CD4-positive, CD25-positive, alpha-beta regulatory T cell (primary cell): ENCODE measurements around the gene MTHFR. TPM values are rescaled to one million over a fixed set of nuclear protein-coding genes. Genes with fewer than 3 reads are reported as not detected.

Experiments
- ATAC-seq, 2 donors: fragments of 150-1000 bp; cut with Tn5 transposase; one replicate each; pipeline ENCODE4 v1.10.0; 2021; ENCODE audit warnings: low read depth in 2 of 2, moderate number of reproducible peaks in 2 of 2, moderate library complexity in 1 of 2
- DNase-seq, 3 donors: peaks; one replicate each; pipeline versions ENCODE4 v3.0.0 to v3.0.0-alpha.2; 2012 to 2022; ENCODE audit warnings: mixed read lengths in 1 of 3
- H3K27ac ChIP-seq: one replicate; pipeline ENCODE4 v1.7.0; 2013; ENCODE audit warnings: mild to moderate bottlenecking, low read length; ENCODE audit not compliant: insufficient read depth, poor library complexity, severe bottlenecking
- H3K27me3 ChIP-seq: one replicate; pipeline ENCODE4 v1.7.0; 2013; ENCODE audit warnings: low read length; ENCODE audit not compliant: control insufficient read depth, insufficient read depth
- H3K36me3 ChIP-seq: one replicate; pipeline ENCODE4 v1.7.0; 2013; ENCODE audit warnings: mild to moderate bottlenecking, low read length, moderate library complexity; ENCODE audit not compliant: control insufficient read depth, insufficient read depth
- H3K4me1 ChIP-seq: 2 replicates; pipeline ENCODE4 v1.7.0; 2013; ENCODE audit warnings: mild to moderate bottlenecking, low read length; ENCODE audit not compliant: insufficient read depth, control insufficient read depth, poor library complexity, severe bottlenecking
- H3K4me3 ChIP-seq: one replicate; pipeline ENCODE4 v1.7.0; 2013; ENCODE audit warnings: low read depth, mild to moderate bottlenecking, low read length, moderate library complexity
- H3K9me3 ChIP-seq, 2 experiments: 1 replicate in 1 of 2; 2 replicates in 1 of 2; pipeline ENCODE4 v1.7.0; 2013; ENCODE audit warnings: low read length in 2 of 2, mild to moderate bottlenecking in 1 of 2, moderate library complexity in 1 of 2; ENCODE audit not compliant: control insufficient read depth in 2 of 2
- H3K27ac Mint-ChIP-seq, 3 donors: one replicate each; pipeline ENCODE4 v1.8.0; 2020 to 2022; ENCODE audit warnings: mild to moderate bottlenecking in 3 of 3, mixed read lengths in 3 of 3, moderate library complexity in 2 of 3
- H3K27me3 Mint-ChIP-seq: one replicate; pipeline ENCODE4 v1.8.0; 2022; ENCODE audit warnings: mild to moderate bottlenecking, mixed read lengths
- H3K36me3 Mint-ChIP-seq: one replicate; pipeline ENCODE4 v1.8.0; 2020; ENCODE audit warnings: mixed read lengths
- H3K4me1 Mint-ChIP-seq, 4 donors: one replicate each; pipeline ENCODE4 v1.8.0; 2020 to 2022; ENCODE audit warnings: mixed read lengths in 4 of 4, mild to moderate bottlenecking in 1 of 4
- H3K4me3 Mint-ChIP-seq, 4 donors: one replicate each; pipeline ENCODE4 v1.8.0; 2020 to 2022; ENCODE audit warnings: mild to moderate bottlenecking in 4 of 4, mixed read lengths in 4 of 4, moderate library complexity in 3 of 4
- H3K9me3 Mint-ChIP-seq, 7 donors: one replicate each; pipeline ENCODE4 v1.8.0; 2020 to 2022; ENCODE audit warnings: mixed read lengths in 7 of 7, mild to moderate bottlenecking in 3 of 7, moderate library complexity in 2 of 7
- polyA plus RNA-seq, 4 donors: library from polyadenylated mRNA; unstranded; fragments of 300-500 nt; fragmentation: Illumina TruSeq; gene quantifications; one replicate each; pipeline ENCODE4 v1.2.3, GENCODE V29; 2021
- total RNA-seq: library from RNA; stranded (reverse); gene quantifications from one replicate; pipeline ENCODE4 v1.2.3, GENCODE V29; 2022

The MTHFR gene
- total and polyA plus RNA-seq, 5 donors from 2014 or later = 5.6 to 35.0 (median 6.6) TPM

DNA sequence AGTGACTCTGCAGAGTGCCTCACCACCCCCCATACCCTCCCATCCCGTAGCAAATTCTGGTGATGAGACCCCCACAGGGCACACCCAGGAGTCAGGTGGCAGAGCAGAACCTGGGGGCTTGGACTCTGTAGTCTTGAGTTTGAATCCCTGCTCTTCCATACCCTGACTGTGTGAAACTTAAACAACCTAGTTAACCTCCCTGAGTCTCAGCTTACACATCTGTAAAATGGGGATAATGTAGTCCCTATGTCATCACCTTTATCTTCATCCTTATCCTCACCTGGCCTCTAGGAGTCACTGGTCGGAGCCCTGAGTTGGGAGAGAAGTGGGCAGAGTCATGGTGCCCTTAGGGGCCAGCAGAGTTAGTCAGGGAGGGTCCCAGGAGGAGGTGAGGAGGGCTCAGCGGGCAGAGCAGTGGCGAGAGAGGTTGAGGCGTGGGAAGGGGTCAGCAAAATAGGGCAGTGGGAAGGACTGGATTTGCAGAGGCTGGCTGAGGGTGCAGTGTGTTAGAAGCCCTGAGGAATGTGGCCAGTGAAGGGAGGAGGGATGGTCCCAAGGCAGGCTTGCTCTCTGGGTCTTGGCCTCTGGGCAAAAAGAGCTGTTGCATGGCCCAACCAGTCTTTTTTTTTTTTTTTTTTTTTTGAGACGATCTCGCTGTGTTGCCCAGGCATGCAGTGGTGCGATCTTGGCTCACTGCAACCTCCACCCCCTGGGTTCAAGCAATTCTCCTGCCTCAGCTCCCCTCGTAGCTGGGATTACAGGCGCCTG, 25.2 kb downstream of the MTHFR start:
- no peaks in the 10 kb centered on the region for H3K36me3 ChIP-seq

DNA sequence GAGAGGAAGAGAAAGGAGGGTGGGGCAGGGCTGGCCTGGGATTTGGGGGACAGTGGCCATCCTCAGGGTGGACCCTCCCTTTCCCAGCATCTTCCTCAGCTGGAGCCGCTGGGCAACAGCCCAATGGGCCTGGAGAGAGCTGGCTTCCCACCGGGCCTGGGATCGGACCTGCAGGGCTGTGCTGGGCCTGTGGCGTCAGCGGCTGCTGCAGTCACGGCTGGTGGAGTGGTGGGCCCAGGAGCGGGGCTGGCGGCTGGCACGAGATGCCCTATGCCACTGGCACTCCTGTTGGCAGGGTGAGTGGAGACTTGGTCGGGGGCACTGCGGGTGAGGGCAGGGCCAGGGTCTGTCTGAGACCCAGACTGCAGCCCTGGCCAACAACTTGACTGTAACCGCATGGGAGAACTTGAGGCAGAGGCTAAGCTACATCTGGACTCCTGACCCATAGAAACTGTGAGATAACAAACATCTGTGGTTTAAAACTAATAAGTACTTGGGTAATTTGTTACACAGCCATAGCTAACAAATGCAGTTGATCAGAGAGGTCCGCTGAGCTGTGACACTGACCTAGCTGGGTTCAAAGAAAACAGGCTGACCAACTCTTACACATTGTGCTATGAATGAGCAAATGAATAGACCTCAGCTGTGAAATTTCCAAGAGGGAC, 25.9 kb downstream of the MTHFR start:
- H3K27me3 ChIP-seq = no peaks in the 10 kb centered on the region
- Mint-ChIP-seq H3K27ac (no peak overlapping the region), H3K4me3 (no peak overlapping the region), H3K9me3 (no peaks in the 10 kb centered on the region), H3K4me1 (peaks cover 0 to 7% (median 0%) of the 10 kb centered on the region in 4 donors), H3K27me3 (peaks cover 10% of the 10 kb centered on the region), H3K36me3 (no peaks in the 10 kb centered on the region)
- H3K9me3 ChIP-seq = no peaks in the 10 kb centered on the region
- no peak overlapping the region for H3K4me3 ChIP-seq
- no peak for DNase-seq
- ATAC-seq = no peak
- H3K36me3 ChIP-seq = no peaks in the 10 kb centered on the region
- peaks cover 5% of the 10 kb centered on the region for H3K4me1 ChIP-seq
- H3K27ac ChIP-seq = no peak overlapping the region

More for the DNA sequence above, 25.2 kb downstream of the MTHFR start:
- H3K36me3 Mint-ChIP-seq = no peaks in the 10 kb centered on the region
- no peak overlapping the region for H3K4me3 Mint-ChIP-seq
- peaks cover 12% of the 10 kb centered on the region for H3K4me1 ChIP-seq
- H3K4me1 Mint-ChIP-seq = peaks cover 0 to 10% (median 0%) of the 10 kb centered on the region in 4 donors
- DNase-seq (no peak), ATAC-seq (no peak)
- H3K27ac ChIP-seq = no peak overlapping the region
- H3K27me3 Mint-ChIP-seq = peaks cover 10% of the 10 kb centered on the region
- no peaks in the 10 kb centered on the region for H3K9me3 ChIP-seq
- H3K27ac Mint-ChIP-seq = peak overlapping the region in 1 of 3 donors; percentile 14
- H3K4me3 ChIP-seq = no peak overlapping the region
- no peaks in the 10 kb centered on the region for H3K9me3 Mint-ChIP-seq
- no peaks in the 10 kb centered on the region for H3K27me3 ChIP-seq

DNA sequence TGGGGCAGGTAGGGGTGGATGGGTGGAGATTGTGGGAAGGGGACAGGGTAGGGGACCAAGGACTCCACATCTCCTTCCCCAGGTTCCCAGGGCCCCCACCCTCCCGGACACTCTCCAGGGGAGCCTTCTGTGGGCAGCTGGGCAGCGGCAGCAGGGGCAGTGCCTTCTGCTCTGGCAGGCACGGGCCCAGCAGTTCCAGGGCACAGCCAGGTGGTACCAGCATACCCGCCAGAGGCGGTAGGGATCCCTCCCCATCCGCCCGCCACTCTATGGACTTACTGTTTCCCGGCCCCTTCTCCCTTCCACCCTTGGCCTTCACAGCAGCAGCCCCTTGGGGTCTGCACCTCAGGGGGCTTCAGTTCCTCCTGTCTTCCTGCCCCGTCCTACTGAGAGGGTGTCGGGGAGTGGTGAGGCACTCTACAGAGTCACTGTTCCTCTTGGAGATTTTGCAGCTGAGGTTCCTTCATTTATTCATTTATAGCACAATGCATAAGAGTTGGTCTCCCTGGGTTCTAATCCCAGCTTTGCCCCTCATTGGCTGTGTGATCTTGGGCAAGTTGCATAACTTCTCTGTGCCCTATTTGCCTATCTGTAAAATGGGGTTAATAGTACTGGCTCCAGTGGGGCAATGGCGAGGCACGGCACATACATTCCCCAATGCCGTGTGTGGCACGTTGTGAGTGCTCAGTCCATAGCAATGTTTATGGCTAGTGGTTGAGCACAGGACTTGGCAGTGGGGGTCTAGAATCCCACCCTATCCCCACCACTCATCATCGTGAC, 26.7 kb downstream of the MTHFR start:
- Histone ChIP-seq H3K4me1 (no peaks in the 10 kb centered on the region), H3K27ac (no peak overlapping the region), H3K36me3 (no peaks in the 10 kb centered on the region), H3K4me3 (no peak overlapping the region), H3K27me3 (no peaks in the 10 kb centered on the region), H3K9me3 (no peaks in the 10 kb centered on the region)
- Mint-ChIP-seq H3K27ac (no peak overlapping the region), H3K9me3 (no peaks in the 10 kb centered on the region), H3K4me1 (peaks cover 0 to 3% (median 0%) of the 10 kb centered on the region in 4 donors), H3K27me3 (peaks cover 10% of the 10 kb centered on the region), H3K4me3 (no peak overlapping the region), H3K36me3 (no peaks in the 10 kb centered on the region)
- ATAC-seq = no peak
- no peak for DNase-seq

DNA sequence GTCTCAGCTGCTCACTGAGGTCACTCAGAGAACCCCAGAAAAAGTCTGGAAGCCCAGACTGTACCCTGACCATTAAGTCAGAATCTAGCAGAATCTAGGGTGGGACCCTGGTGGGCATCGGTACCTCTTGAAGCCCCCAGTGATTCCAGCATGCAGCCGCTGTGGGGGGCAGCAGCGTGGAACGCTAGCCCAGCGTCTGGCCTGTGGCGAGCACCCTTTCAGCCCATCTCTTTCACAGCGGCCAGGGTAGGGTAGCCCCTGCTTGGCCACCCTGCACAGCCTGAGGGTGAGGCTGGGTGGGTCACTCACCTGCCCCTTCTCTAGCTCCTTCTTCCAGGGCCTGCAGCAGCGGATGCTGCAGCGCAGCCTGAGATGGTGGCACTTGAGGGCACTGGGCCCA, 27.4 kb downstream of the MTHFR start:
- Mint-ChIP-seq H3K36me3 (no peaks in the 10 kb centered on the region), H3K27me3 (peaks cover 10% of the 10 kb centered on the region), H3K27ac (no peak overlapping the region), H3K4me3 (no peak overlapping the region), H3K4me1 (peaks cover 0 to 2% (median 0%) of the 10 kb centered on the region in 4 donors), H3K9me3 (no peaks in the 10 kb centered on the region)
- Histone ChIP-seq H3K4me3 (no peak overlapping the region), H3K27me3 (no peaks in the 10 kb centered on the region), H3K36me3 (no peaks in the 10 kb centered on the region), H3K9me3 (no peaks in the 10 kb centered on the region), H3K4me1 (no peaks in the 10 kb centered on the region), H3K27ac (no peak overlapping the region)
- ATAC-seq = no peak
- DNase-seq = no peak

DNA sequence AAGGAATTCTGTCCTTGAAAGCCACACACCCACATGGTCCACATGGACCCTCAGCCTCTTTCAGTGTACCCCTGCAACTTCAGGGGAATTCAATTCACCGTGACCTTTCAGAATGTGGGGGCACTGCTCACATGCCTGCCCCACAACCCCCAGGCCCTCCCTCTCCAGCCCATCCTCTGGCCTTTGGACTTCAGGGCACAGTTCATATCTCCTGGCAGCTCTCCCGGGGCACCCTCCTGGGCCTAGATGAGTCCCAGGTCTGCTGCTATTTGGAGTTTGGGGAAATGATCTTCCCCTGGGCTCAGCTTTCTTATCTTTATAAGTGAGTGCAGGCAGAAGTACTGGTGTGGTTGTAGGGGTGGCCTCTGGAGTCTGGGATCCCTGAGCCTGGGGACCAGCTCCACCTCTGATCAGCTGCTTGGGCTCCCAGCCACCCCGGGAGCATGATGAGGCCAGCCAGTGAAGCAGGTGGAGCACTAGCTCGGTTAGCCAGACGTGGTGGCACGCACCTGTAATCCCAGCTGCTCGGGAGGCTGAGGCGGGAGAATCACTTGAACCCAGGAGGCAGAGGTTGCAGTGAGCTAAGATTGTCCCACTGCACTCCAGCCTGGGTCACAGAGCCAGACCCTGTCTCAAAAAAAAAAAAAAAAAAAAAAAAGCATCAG, 28.0 kb downstream of the MTHFR start:
- Histone ChIP-seq H3K27ac (no peak overlapping the region), H3K27me3 (no peaks in the 10 kb centered on the region), H3K4me1 (no peaks in the 10 kb centered on the region), H3K4me3 (no peak overlapping the region), H3K36me3 (no peaks in the 10 kb centered on the region), H3K9me3 (no peaks in the 10 kb centered on the region)
- H3K4me1 Mint-ChIP-seq = no peaks in the 10 kb centered on the region
- no peak overlapping the region for H3K27ac Mint-ChIP-seq
- ATAC-seq (no peak), DNase-seq (no peak)
- H3K36me3 Mint-ChIP-seq = no peaks in the 10 kb centered on the region
- H3K4me3 Mint-ChIP-seq = no peak overlapping the region
- no peaks in the 10 kb centered on the region for H3K9me3 Mint-ChIP-seq
- peaks cover 10% of the 10 kb centered on the region for H3K27me3 Mint-ChIP-seq

DNA sequence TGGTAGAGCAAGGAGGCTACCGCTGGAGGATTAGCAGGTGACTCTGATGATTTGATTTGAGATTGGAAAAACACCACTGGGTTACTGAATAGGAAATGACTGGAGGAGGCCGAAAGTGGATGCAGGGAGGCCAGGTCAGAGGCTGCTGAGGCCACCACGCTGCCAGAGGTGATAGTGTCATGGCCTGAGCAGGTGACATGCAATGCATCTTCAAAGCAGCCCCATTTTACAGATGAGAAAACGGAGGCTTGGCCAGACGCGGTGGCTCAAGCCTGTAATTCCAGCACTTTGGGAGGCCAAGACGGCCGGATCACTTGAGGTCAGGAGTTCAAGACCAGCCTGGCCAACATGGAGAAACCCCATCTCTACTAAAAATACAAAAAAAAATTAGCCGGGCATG, 31.0 kb downstream of the MTHFR start:
- H3K27me3 Mint-ChIP-seq = peaks cover 6% of the 10 kb centered on the region
- no peaks in the 10 kb centered on the region for H3K27me3 ChIP-seq
- H3K4me1 Mint-ChIP-seq = no peaks in the 10 kb centered on the region
- no peaks in the 10 kb centered on the region for H3K36me3 ChIP-seq
- no peaks in the 10 kb centered on the region for H3K36me3 Mint-ChIP-seq
- no peaks in the 10 kb centered on the region for H3K9me3 ChIP-seq
- no peaks in the 10 kb centered on the region for H3K4me1 ChIP-seq
- no peak overlapping the region for H3K27ac Mint-ChIP-seq
- no peak for ATAC-seq
- no peak for DNase-seq
- no peaks in the 10 kb centered on the region for H3K9me3 Mint-ChIP-seq
- no peak overlapping the region for H3K27ac ChIP-seq
- H3K4me3 ChIP-seq = no peak overlapping the region
- H3K4me3 Mint-ChIP-seq = no peak overlapping the region

DNA sequence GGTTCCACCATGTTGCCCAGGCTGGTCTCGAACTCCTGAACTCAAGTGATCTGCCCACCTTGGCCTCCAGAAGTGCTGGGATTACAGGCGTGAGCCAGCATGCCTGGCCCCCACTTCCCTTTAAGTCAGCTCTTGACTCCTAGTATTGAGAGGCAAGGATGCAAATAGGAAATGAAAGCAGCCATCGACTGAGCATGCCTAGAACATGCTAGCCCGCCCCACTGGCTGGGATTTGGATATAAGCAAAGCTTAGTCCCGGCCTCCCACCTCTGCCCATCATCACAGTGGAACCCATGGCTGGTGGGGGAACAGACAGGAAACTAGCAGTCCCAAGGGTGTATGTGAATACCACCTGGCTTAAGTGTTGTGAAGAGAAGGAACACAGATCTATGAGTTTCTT, 33.3 kb downstream of the MTHFR start:
- Mint-ChIP-seq H3K4me3 (no peak overlapping the region), H3K9me3 (no peaks in the 10 kb centered on the region), H3K36me3 (no peaks in the 10 kb centered on the region), H3K27me3 (peaks cover 10% of the 10 kb centered on the region), H3K4me1 (no peaks in the 10 kb centered on the region), H3K27ac (no peak overlapping the region)
- Histone ChIP-seq H3K9me3 (no peaks in the 10 kb centered on the region), H3K36me3 (no peaks in the 10 kb centered on the region), H3K4me1 (no peaks in the 10 kb centered on the region), H3K4me3 (no peak overlapping the region), H3K27me3 (no peaks in the 10 kb centered on the region), H3K27ac (no peak overlapping the region)
- DNase-seq = no peak
- ATAC-seq = no peak
